GM21526 (cell line): Measurements from ENCODE around the gene MYL11.
A peak's percentile ranks its signal among the peaks of the same experiment; 100 is the strongest.

Experiments
- ATAC-seq: cut with Tn5 transposase; IDR thresholded peaks from one replicate; pipeline ENCODE4 v1.9.1; 2021; ENCODE audit warnings: moderate library complexity; ENCODE audit not compliant: unreplicated experiment, low FRiP score

MYL11 gene

DNA sequence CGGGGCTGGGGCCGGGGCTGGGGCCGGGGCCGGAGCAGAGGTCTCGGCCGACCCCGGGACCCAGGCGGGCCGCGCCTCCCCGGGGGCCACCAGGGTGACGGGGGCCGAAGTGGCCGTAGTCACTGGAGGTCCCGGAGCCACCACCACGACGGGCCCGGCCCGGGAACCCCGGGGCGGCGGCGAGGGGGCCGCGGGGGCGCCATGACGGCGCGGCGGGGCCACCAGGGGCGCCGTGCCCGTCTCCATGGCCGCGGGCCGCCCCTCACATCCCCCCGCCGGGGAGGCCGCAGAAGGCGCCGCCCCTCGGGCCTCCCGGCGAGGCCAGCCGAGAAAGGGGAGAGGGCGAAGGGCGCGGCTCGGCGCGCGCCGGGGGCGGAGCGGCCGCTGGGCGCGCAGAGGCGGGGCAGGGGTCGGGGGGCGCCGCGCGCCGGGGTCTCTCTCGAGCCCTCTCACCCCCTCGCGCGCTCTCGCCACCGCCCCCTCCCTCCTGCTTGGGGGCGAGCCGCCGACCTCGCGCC, 4.6 kb upstream of the MYL11 start:
- peak; percentile 16 for ATAC-seq

DNA sequence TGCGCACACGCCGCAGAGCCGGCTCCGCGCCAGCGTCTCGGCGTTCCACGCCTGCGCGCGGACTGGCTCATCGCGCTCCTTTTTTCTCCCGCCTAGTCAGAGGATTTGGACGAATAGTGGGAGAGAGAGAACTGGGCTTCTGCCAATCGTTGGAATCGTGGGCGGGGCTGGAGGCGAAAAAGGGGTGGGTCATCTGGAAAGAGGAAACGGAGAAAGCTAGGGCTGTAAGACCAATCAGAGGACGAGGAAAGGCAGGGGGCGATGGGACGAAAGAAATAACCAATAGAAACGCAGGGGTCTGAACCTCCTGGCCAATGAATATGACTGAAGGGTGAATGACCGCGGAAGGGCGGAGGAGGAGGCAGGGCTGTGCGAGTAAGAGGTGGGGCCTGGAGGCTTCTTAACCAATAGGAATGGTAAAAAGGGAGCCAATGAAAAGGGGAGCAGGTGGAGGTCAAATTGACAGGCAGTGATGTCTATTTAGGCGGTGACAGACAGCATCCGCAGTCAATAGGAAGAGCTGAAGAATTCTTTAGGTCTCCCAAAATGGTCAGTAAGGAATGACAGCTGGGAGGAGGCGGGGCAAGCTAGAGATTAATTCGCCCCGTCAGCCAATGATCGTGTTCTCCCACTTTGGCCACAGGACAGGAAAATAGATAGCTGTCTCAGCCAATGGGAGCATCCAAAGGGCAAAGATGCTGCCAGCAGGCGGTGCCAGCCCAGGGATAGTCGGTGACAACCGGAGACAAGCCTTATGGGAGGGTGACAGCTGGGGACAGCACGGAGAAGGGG, 4.0 kb upstream of the MYL11 start, which contains the start of gene TBC1D10B:
TSS of gene TBC1D10B (minus strand) at position 39 of the 792 bp plus-strand sequence. CDS start 311 bp downstream, outside the sequence.
- ATAC-seq, result peak; percentile 70

DNA sequence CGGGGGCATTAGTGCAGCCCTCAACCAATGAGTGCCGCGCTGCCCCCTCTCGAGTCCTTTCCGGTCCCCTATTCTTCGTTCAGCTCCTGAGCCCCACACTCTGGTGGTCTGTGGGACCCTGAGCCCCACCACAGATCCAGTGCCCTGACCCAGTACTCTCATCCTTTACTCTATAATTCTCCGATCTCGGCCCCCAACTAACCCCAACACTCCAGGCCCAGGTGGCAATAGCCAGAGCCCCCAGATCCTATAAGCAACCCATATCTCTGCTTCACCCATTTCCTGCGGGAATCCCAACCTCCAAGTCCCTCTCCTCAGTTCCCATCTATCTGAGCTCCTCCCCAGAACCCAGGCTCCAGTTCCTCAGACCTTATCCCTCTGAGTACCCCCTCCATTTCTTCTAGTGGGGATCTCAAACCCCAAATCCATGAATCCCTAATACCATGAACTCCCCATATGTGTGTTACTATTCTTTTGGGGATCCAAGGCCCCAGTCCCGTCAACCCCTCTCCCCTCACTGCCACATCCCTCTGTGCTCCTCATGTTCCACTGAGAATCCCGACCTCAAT, 3.3 kb upstream of the MYL11 start:
- ATAC-seq, result no peak

DNA sequence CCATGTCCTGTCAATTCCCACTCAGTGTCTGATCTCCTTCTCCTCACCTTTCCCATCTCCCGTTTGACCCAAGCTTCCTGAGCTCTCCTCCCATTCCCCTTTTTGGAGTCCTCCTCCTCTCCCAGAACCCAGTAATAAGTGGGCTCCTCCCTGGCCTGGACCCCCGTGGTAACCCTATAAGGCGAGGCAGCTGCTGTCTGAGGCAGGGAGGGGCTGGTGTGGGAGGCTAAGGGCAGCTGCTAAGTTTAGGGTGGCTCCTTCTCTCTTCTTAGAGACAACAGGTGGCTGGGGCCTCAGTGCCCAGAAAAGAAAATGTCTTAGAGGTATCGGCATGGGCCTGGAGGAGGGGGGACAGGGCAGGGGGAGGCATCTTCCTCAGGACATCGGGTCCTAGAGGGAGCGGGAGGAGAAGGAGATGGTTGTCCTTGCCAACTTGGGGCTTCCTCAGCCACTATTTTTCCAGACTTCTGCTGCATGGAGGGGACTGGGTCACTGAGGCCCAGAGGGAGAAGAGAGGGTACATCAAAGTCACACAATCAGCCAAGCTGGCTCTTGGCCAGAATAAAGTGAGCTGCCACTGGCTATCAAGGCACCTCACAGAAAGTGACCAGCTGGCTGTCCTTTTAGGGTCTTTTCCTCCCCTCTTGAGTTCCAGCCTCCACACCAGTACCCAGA, 2.4 kb upstream of the MYL11 start:
- no peak for ATAC-seq

DNA sequence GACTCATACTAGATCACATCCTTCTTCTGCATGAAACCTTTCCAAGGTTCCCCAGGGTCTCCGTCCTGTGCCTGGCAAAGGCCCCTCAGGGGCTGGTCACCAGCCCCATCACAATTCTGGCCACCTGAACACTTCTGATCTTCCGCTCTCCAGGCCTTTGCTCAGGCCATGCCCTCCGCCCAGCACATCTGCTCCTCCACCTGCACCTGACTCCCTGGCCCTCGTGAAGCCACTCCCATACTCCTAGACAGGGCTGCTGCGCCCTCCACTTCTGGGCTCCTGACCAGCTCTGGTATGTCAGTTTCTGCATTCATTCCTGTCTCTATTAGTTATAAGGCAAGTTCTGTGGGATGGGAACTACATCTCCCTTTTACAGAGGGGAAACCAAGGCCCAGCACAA, 1.9 kb upstream of the MYL11 start:
- ATAC-seq, result no peak

DNA sequence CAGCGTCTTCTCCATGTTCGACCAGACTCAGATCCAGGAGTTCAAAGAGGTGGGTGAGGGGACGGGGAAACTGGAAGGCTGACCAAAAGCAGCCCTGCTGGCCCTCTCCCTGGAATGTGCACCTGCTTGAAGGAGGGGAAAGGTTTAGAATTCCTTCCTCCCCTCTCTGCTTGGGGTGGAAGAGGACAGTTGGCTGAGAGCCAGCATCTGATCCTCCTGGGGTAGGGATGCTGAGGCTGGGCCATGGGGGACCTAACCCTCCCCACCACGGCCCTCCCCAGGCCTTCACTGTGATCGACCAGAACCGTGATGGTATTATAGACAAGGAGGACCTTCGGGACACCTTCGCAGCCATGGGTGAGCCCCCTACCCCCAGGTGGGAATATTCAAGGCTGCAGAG, 1.3 kb downstream of the MYL11 start:
- no peak for ATAC-seq

DNA sequence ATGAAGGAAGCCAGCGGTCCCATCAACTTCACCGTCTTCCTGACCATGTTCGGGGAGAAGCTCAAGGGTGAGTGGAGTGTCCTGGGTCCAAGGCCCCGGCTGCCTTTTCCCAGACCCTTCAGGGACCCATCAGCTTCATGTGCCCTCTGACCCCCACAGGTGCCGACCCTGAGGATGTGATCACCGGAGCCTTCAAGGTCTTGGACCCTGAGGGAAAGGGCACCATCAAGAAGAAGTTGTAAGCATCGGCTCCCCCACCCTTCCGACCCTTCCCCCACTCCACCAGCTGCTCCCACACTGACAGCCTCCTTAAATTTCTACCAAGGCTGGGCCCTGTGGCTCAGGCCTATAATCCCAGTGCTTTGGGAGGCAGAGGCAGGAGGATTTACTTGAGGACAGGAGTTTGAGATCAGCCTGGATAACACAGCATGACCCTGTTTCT, 1.9 kb downstream of the MYL11 start:
- ATAC-seq, result no peak

DNA sequence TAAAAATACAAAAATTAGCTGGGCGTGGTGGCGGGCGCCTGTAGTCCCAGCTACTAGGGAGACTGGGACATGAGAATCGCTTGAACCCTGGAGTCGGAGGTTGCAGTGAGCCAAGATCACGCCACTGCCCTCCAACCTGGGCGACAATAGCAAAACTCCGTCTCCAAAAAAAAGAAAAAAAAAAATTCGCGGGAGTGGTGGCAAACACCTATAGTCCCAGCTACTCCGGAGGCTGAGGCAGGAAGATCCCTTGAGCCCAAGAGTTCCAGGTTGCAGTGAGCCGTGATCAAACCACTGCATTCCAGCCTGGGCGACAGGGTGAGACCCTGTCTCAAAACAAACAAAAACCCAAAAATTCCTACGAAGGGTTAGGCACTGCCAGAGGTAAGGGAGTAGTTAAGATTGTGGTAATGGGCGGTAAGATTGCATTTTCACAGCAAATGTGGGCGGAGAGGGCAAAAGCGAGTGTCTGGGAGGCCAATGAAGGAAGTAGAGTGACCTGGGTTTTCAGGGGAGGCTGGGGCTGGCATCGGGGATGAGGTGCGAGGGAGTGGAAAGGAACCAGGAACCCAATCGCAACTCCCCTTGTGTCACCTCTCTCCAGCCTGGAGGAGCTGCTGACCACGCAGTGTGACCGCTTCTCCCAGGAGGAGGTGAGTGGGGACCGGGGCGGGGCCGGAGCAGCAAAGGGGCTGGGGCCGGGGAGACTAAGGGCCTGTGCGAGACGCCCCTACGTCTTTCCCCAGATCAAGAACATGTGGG, 2.6 kb downstream of the MYL11 start:
- no peak for ATAC-seq

DNA sequence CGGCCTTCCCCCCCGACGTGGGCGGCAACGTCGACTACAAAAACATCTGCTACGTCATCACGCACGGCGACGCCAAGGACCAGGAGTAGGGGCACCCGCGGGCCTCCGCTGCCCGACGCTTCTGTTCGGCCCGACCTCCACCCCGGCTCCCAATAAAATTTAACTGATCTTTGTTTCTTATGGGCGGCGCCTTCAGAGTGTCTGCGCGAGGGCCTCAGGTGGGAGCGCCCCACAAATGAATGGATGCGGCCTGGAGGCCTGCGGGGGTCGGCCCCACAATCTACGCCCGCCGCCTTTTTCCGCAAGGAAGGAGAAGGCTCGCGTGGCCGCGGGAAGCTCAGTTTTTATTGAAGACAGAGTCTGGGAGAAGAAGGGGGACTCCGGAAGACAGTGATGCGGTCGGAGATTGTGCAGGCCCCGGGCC, 3.2 kb downstream of the MYL11 start:
- peak; percentile 28 for ATAC-seq

DNA sequence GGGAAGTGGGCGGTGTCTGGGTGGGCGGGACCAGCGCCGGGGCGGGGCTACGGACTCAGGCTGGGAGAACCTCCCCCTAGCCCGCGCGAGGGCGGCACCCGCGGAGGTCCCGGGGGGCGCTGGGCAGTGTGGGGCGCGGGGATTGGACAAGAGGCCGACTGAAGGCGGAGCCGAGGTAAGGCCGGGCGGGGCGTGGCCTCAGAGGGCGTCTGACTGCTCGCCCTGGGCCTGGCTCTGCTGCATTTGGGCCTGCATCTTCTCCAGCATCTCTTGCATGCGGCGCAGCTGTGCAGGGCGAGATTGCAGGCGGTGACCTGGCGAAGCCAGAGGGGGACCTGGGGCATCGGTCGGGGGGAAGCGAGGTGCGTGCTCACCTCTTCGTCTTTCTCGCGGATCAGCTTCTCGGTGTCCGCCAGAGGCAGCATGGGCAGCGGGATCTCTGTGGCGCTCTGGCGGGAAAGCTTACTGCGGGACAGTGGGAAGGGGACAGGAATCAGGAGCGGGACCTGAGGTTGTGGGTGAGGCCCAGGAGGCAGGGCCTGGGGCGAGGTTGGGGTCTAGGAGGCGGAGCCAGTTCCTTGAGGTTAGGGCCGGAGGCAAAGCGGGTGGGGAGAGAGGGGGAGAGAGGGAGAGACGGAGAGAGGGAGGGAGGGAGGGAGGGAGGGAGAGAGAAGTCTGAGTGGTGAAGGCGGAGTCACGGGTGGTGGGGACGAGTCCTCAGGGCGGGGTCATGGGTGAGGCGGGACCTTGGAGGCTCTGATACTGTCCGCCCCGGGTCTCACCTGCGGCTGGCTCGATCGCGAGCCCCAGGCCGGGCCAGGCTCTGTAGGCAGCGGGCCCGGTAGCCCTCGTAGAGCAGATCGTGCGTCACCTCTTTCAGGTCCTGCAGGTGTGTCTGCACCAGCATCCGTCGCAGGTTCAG, 3.9 kb downstream of the MYL11 start:
- ATAC-seq, result peak; percentile 72

DNA sequence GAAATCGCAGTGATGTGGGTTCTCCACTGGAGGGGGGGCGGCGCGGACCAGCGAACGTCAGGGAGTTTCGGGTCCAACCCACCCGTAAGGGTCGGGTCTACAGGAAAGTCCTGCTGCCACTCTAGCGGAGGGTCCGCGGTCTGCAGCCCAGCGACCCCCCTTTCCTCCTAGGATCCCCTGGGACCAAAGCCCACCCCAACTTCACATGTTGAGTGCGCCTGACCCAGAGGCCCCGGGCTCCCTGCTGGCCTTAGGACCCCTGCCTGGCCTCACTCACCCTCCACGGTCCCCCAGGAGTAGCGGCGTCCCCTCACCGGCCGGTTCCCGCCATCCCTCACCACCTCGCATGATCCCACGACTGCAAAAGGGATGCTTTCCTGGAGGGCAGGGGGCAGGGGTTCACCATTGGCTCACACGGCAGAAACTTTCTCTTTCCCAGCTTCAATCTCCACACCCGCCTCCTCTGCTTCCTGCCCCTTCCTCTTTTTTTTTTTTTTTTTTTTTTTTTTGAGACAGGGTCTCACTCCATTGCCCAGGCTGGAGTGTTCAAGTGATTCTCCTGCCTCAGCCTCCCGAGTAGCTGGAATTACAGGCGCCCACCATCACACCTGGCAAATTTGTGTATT, 4.7 kb downstream of the MYL11 start:
- no peak for ATAC-seq

DNA sequence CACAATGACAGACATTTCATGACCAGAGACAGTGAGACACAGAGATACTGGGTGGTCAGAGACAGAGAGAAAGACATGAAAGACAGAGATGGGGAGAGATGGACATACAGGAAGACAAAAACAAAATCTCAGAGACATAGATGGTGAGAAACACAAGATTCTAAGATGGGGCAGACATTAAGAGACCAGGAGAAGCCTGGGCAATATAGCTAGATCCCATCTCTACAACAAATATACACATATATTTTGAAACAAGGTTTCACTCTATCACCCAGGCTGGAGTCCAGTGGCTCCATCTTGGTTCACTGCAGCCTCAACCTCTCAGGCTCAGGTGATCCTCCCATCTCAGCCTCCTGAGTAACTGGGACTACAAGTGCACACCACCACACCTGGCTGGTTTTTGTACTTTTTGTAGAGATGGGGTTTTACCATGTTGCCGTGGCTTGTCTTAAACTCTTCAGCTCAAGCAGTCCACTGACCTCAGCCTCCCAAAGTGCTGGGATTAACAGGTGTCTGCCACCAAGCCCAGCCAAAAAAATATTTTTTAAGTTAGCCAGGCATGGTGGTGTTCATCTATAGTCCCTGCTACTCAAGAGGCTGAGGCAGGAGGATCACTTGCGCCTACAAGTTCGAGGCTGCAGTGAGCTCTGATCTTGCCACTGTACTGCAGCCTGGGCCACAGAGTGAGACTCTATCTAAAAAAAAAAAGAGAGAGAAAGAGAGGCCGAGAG, 5.6 kb downstream of the MYL11 start:
- ATAC-seq, result no peak

DNA sequence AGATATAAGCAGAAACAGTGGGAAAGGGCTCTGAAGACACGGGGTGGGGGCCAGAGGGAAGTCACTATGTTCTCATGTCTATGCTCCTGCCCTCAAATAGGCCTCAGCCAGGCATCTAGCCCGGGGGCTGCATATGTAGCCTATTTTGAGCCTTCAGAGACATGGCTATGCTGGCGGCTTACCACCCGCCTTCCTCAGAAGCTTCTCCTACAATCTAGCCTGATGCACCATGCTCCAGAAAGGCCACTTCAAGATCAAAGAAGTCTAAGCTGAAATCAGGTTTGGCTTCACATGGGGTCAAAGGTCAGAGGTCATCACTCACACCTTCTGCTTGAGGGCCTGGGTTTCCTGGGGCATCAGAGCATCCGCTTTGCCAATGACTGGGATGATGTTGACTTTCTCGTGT, 6.2 kb downstream of the MYL11 start:
- no peak for ATAC-seq

DNA sequence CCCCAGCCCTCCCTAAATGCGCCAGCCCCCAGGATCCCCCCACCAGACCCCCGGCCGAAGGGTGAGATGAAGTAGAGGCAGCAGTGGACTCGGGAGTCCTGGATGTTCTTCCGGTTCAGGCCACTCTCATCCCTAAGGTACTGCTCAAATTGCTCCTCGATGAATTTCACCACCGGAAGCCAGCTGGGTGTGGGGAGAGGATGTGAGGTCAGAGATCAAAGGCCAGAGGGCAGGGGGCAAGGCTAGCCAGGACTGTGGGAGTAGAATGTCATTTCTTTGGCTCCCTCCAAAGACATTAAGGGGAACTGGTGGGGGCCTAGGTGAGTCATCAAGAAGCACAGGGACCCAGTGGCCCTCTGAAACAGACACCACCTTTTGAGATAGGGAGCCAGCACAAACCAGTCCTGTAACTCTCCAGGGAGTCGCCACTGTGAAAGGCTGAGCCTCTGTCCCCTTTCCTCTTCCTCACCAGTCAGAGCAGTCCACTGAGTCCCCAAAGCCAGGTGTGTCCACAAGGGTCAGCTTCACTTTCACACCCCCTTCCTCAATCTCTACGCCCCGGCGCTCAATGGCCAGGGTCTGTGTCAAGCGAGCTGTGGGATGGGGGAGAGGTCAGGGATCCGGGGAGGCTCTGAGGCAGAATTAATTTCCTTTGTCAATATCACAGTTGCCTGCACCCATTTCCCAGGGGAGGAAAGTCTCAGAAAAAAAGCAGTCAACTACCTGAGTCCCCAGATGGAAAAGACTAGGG, 6.9 kb downstream of the MYL11 start:
- no peak for ATAC-seq

DNA sequence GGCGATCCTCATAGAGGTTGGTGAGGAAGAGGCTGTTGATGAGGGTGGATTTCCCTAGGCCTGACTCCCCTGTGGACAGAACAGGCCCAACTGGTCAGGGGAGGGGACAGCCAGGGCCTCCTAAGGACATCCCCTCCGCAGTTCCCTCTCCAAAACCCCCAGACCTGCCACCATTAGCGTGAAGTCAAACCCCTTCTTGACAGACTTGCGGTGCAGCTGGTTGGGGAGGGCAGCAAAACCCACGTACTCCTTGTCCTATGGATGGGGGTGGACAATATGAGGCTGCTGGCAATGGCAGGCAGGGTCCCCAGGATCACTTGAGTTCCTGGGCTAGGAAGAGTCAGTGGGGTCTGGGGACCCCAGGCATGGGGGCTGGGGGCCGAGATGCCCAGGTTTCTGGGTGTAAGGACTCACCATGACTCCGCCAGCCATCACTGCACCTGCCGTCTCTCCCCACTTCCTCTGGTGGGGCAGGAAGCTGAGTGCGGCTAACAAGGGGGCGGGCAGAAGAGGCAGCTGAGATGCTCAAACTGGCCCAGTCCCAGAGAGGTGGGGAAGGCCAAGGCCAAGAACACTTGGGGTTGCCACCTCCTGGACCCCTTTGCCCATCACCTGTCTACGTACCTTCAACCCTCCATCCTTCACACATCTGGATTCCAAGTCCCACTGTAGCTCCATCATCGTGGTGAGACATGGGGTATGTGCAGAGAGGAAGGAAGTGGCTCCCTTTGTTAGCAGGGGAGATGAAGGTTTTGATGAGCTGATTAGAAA, 7.7 kb downstream of the MYL11 start, which contains the start of gene SEPTIN1:
TSS of gene SEPTIN1 (minus strand) at position 451 of the 771 bp plus-strand sequence. CDS start at position 432, 19 bp downstream.
- ATAC-seq, result no peak

DNA sequence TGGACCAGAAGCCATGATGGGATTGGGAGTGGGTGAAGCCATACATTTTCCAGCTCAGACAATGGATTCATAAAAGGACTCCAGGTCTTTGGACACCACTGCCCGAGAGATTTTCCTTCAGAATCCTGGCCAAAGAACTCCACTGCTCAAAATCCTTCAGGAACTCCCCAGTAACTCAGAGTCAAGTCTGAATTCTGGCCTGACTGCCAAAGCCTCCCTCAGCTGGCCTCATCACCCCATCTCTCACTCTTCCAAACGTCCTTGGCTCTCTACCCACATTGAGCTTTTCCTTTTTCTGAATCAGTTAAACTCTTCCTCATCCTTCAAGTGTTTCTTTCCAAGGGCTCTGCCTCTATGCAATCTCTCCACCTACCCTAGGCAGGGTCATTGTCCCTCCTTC, 8.9 kb downstream of the MYL11 start:
- no peak for ATAC-seq

DNA sequence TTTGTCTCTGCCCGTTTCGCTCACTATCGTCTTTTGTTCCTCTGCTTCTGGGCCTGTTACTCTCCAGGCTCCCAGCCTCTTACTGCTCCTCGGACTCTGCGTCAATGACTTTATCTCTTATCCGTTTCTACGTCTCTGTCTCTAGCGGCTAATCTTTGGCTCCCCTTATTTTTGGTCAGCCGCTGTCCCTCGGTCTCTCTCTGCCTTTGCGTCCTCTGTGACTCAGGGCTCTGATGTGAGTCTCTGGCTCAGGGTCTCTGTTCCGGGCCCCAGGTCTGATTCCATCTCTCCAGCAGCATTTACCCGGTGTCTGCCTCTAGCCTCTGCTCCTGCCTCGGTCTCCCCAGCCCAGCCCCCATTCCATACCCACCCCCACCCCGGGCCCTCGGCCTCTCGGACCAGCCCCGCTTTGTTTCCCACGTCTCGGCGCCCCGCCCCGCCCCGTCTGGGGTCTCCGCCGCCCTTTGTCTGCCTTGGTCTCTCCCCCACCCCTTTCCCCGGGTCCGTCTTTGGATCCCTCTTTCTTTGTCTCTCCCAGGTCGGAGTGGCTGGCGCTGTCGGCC, 20.1 kb downstream of the MYL11 start:
- ATAC-seq, result no peak
